ENCODE results near the gene C14orf119.

The C14orf119 gene

GRCh38 chr14:23078692-23079116 lies 16.6 kb upstream of the C14orf119 start:
- Histone ChIP-seq H3K27me3 (ENCODE audit: control insufficient read depth, insufficient read depth, low read length) (no peaks in the 10 kb centered on the region), H3K9me3 (ENCODE audit: control insufficient read depth, insufficient read depth, low read length) (no peaks in the 10 kb centered on the region), H3K36me3 (ENCODE audit: control insufficient read depth, insufficient read depth, low read length) (peaks cover 35% of the 10 kb centered on the region), H3K4me1 (ENCODE audit: control insufficient read depth, insufficient read depth, low read length) (no peaks in the 10 kb centered on the region), H3K4me3 (ENCODE audit: low read depth, low read length) (no peak overlapping the region), H3K9ac (ENCODE audit: low read depth, low read length) (no peak overlapping the region)

DNA sequence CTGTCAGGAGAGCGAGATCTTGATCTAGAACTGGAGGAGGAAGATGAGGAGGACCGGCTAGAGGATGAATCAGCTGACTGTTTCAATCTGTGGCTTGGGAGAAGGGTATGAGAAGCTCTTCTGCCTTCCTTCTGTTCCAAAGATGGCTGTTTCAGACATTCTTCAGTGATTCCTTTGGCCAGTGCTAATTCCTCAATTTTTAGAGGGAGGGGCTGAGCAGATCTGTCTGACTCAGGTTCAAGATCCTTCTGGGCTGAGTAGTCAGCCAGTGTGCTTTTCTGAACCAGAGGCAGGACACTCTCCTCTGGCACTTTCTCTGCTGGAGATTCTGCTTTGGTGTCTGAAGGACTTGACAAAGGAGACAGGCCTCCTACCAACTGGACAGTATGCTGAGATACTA lies 15.6 kb upstream of the C14orf119 start:
- no peaks in the 10 kb centered on the region for H3K4me1 ChIP-seq (ENCODE audit: control insufficient read depth, insufficient read depth, low read length)
- no peaks in the 10 kb centered on the region for H3K27me3 ChIP-seq (ENCODE audit: control insufficient read depth, insufficient read depth, low read length)
- no peaks in the 10 kb centered on the region for H3K9me3 ChIP-seq (ENCODE audit: control insufficient read depth, insufficient read depth, low read length)
- no peak overlapping the region for H3K4me3 ChIP-seq (ENCODE audit: low read depth, low read length)
- H3K36me3 ChIP-seq (ENCODE audit: control insufficient read depth, insufficient read depth, low read length): peaks cover 37% of the 10 kb centered on the region
- no peak overlapping the region for H3K9ac ChIP-seq (ENCODE audit: low read depth, low read length)

- H3K36me3 ChIP-seq (ENCODE audit: control insufficient read depth, insufficient read depth, low read length): peaks cover 32% of the 10 kb centered on the region
- H3K9ac ChIP-seq (ENCODE audit: low read depth, low read length): no peak overlapping the region
- no peaks in the 10 kb centered on the region for H3K4me1 ChIP-seq (ENCODE audit: control insufficient read depth, insufficient read depth, low read length)
- no peaks in the 10 kb centered on the region for H3K9me3 ChIP-seq (ENCODE audit: control insufficient read depth, insufficient read depth, low read length)
- no peak overlapping the region for H3K4me3 ChIP-seq (ENCODE audit: low read depth, low read length)
- H3K27me3 ChIP-seq (ENCODE audit: control insufficient read depth, insufficient read depth, low read length): no peaks in the 10 kb centered on the region
Measured at GRCh38 chr14:23080474-23080873, 14.8 kb upstream of the C14orf119 start.

- no peak overlapping the region for H3K9ac ChIP-seq (ENCODE audit: low read depth, low read length)
- no peaks in the 10 kb centered on the region for H3K9me3 ChIP-seq (ENCODE audit: control insufficient read depth, insufficient read depth, low read length)
- no peak overlapping the region for H3K4me3 ChIP-seq (ENCODE audit: low read depth, low read length)
- H3K4me1 ChIP-seq (ENCODE audit: control insufficient read depth, insufficient read depth, low read length): no peaks in the 10 kb centered on the region
- H3K36me3 ChIP-seq (ENCODE audit: control insufficient read depth, insufficient read depth, low read length): peaks cover 19% of the 10 kb centered on the region
- H3K27me3 ChIP-seq (ENCODE audit: control insufficient read depth, insufficient read depth, low read length): no peaks in the 10 kb centered on the region
Measured at GRCh38 chr14:23085458-23085857, 9.8 kb upstream of the C14orf119 start.

DNA sequence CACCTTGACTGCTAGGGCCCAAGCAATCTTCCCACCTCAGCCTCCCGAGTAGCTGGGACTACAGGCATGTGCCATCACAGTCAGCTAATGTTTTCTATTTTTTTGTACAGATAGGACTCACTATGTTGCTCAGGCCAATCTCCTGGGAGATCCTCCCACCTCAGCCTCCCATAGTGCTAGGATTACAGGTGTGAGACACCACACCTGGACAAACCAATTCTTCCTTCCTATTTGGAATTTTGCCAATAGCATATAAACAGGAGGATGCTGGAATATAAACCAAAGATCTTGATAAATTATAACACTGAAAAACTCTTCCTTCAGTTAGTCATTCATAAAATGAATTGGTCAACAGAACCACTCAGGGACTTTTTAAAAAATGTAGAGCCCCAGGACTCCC lies 8.7 kb upstream of the C14orf119 start:
- H3K27me3 ChIP-seq (ENCODE audit: control insufficient read depth, insufficient read depth, low read length): no peaks in the 10 kb centered on the region
- no peak overlapping the region for H3K4me3 ChIP-seq (ENCODE audit: low read depth, low read length)
- peaks cover 22% of the 10 kb centered on the region for H3K36me3 ChIP-seq (ENCODE audit: control insufficient read depth, insufficient read depth, low read length)
- no peak overlapping the region for H3K9ac ChIP-seq (ENCODE audit: low read depth, low read length)
- H3K9me3 ChIP-seq (ENCODE audit: control insufficient read depth, insufficient read depth, low read length): no peaks in the 10 kb centered on the region
- H3K4me1 ChIP-seq (ENCODE audit: control insufficient read depth, insufficient read depth, low read length): no peaks in the 10 kb centered on the region

GRCh38 chr14:23089498-23090253 lies 5.6 kb upstream of the C14orf119 start:
- Histone ChIP-seq H3K9ac (ENCODE audit: low read depth, low read length) (no peak overlapping the region), H3K9me3 (ENCODE audit: control insufficient read depth, insufficient read depth, low read length) (no peaks in the 10 kb centered on the region), H3K36me3 (ENCODE audit: control insufficient read depth, insufficient read depth, low read length) (peaks cover 25% of the 10 kb centered on the region), H3K27me3 (ENCODE audit: control insufficient read depth, insufficient read depth, low read length) (no peaks in the 10 kb centered on the region), H3K4me1 (ENCODE audit: control insufficient read depth, insufficient read depth, low read length) (no peaks in the 10 kb centered on the region), H3K4me3 (ENCODE audit: low read depth, low read length) (no peak overlapping the region)

DNA sequence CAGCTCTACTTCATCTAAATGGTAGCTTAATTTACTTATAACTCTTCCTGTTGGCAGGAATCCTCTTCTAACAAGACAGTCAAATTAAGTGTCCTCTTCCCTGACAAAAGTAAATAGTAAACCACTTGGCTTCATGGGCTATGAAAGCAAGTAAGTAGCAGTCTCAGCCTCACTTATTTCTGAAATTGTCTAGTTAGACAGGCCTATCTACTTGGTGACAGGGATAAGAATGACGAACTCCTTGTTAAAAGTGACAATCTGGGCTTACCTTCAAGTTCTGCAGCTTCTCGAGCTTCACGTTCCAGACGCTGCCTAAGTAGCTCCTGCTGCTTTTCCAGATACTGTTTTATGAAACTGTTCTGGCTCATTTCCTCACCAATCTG lies 5.1 kb upstream of the C14orf119 start:
- H3K36me3 ChIP-seq (ENCODE audit: control insufficient read depth, insufficient read depth, low read length): peaks cover 25% of the 10 kb centered on the region
- H3K9me3 ChIP-seq (ENCODE audit: control insufficient read depth, insufficient read depth, low read length): no peaks in the 10 kb centered on the region
- H3K4me3 ChIP-seq (ENCODE audit: low read depth, low read length): no peak overlapping the region
- no peaks in the 10 kb centered on the region for H3K4me1 ChIP-seq (ENCODE audit: control insufficient read depth, insufficient read depth, low read length)
- no peak overlapping the region for H3K9ac ChIP-seq (ENCODE audit: low read depth, low read length)
- H3K27me3 ChIP-seq (ENCODE audit: control insufficient read depth, insufficient read depth, low read length): no peaks in the 10 kb centered on the region

GRCh38 chr14:23091294-23092225 lies 3.7 kb upstream of the C14orf119 start:
- no peak overlapping the region for H3K9ac ChIP-seq (ENCODE audit: low read depth, low read length)
- no peaks in the 10 kb centered on the region for H3K27me3 ChIP-seq (ENCODE audit: control insufficient read depth, insufficient read depth, low read length)
- no peak overlapping the region for H3K4me3 ChIP-seq (ENCODE audit: low read depth, low read length)
- peaks cover 25% of the 10 kb centered on the region for H3K36me3 ChIP-seq (ENCODE audit: control insufficient read depth, insufficient read depth, low read length)
- H3K9me3 ChIP-seq (ENCODE audit: control insufficient read depth, insufficient read depth, low read length): no peaks in the 10 kb centered on the region
- no peaks in the 10 kb centered on the region for H3K4me1 ChIP-seq (ENCODE audit: control insufficient read depth, insufficient read depth, low read length)

DNA sequence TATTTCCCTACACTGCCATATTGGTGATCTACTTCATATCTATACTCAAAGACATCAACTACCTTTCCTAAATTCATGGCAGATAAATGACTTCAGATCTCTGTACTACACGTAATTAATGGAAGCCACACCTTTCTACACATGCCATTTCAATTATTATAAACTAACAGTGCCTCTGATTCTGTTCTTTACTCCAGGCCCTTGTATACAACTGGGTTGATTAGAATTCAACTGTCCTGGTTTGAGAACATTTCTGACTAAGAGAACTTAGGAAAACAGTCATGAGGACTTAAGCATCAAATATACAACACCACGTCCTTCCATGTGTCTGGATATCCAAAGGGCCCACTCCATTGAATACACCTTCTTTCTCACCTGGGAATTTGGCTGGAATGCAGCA lies 2.2 kb upstream of the C14orf119 start:
- Histone ChIP-seq H3K9ac (ENCODE audit: low read depth, low read length) (no peak overlapping the region), H3K4me3 (ENCODE audit: low read depth, low read length) (no peak overlapping the region), H3K4me1 (ENCODE audit: control insufficient read depth, insufficient read depth, low read length) (no peaks in the 10 kb centered on the region), H3K27me3 (ENCODE audit: control insufficient read depth, insufficient read depth, low read length) (no peaks in the 10 kb centered on the region), H3K9me3 (ENCODE audit: control insufficient read depth, insufficient read depth, low read length) (no peaks in the 10 kb centered on the region), H3K36me3 (ENCODE audit: control insufficient read depth, insufficient read depth, low read length) (peaks cover 25% of the 10 kb centered on the region)

DNA sequence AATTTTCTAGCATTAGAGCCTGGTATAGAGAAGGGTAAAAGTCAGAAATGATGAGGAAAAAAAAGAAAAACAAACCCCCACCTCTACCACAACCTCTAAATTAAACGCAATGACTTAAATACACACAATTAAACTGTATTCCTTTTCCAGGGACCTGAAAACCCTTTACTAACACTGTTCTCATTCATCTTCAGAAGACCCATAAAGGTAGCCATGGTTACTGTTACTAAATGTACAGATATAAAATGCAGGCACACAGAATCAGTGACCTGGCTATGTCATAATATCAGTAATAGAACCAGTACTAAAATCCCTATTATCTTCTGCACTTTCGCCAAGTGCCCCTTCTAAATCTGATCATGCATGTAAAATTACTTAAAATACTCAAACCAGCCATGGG lies 1.8 kb upstream of the C14orf119 start:
- peak overlapping the region; percentile 98 for H3K9ac ChIP-seq (ENCODE audit: low read depth, low read length)
- H3K4me1 ChIP-seq (ENCODE audit: control insufficient read depth, insufficient read depth, low read length): no peaks in the 10 kb centered on the region
- no peaks in the 10 kb centered on the region for H3K9me3 ChIP-seq (ENCODE audit: control insufficient read depth, insufficient read depth, low read length)
- H3K36me3 ChIP-seq (ENCODE audit: control insufficient read depth, insufficient read depth, low read length): peaks cover 23% of the 10 kb centered on the region
- H3K27me3 ChIP-seq (ENCODE audit: control insufficient read depth, insufficient read depth, low read length): no peaks in the 10 kb centered on the region
- H3K4me3 ChIP-seq (ENCODE audit: low read depth, low read length): peak overlapping the region; percentile 96

DNA sequence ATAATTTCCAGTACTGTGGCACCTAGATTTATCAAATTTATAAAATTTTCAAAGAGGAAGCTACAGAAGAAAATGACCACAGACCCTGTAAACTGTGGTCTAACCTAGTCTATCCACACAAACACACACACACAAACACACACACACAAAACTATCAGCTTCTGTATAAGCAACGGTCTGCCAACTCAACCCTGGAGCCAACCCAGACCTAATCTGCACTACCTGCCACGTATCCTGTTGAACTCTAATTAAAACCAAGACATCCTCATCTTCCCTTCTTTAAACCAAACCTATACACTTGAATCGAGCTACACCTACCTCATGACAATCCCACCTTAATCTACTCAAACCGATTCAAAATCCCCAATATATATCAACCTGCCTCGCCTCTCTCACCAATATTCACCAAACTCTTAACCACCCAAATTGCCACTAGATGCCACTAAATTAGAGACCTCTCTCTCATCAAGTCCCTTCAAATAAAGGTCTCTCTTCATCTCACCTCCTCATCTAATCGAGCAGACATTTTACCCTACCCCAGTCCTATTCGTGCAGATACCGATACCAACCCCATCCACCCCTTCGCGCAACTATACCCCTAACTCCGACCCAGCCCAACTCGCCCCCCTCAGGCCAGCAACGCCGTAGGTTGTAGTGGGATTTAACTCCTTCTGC lies 1.2 kb upstream of the C14orf119 start:
- Histone ChIP-seq H3K27me3 (ENCODE audit: control insufficient read depth, insufficient read depth, low read length) (no peaks in the 10 kb centered on the region), H3K9me3 (ENCODE audit: control insufficient read depth, insufficient read depth, low read length) (no peaks in the 10 kb centered on the region), H3K4me3 (ENCODE audit: low read depth, low read length) (peak overlapping the region; percentile 96), H3K9ac (ENCODE audit: low read depth, low read length) (peak overlapping the region; percentile 98), H3K36me3 (ENCODE audit: control insufficient read depth, insufficient read depth, low read length) (peaks cover 23% of the 10 kb centered on the region), H3K4me1 (ENCODE audit: control insufficient read depth, insufficient read depth, low read length) (no peaks in the 10 kb centered on the region)
